Endothelial cell (in vitro differentiated cells): ENCODE data around the gene GPRIN1. TPM values are rescaled to one million over a fixed set of nuclear protein-coding genes. Genes with fewer than 3 reads are reported as not detected.

Experiments used
- DNase-seq: peaks from one replicate; pipeline ENCODE4 v3.0.0; 2021; ENCODE audit warnings: low spot score
- H3K27ac Mint-ChIP-seq: one replicate; pipeline ENCODE4 v1.8.0; 2021; ENCODE audit warnings: mixed read lengths, inconsistent platforms; ENCODE audit not compliant: unreplicated experiment
- H3K27me3 Mint-ChIP-seq: one replicate; pipeline ENCODE4 v1.8.0; 2021; ENCODE audit warnings: mild to moderate bottlenecking, moderate library complexity, mixed read lengths, inconsistent platforms; ENCODE audit not compliant: unreplicated experiment
- H3K36me3 Mint-ChIP-seq: one replicate; pipeline ENCODE4 v1.8.0; 2021; ENCODE audit warnings: mild to moderate bottlenecking, low read depth, mixed read lengths, inconsistent platforms; ENCODE audit not compliant: unreplicated experiment
- H3K4me1 Mint-ChIP-seq: one replicate; pipeline ENCODE4 v1.8.0; 2021; ENCODE audit warnings: mild to moderate bottlenecking, mixed read lengths, inconsistent platforms; ENCODE audit not compliant: unreplicated experiment
- H3K4me3 Mint-ChIP-seq: one replicate; pipeline ENCODE4 v1.8.0; 2021; ENCODE audit warnings: mild to moderate bottlenecking, mixed read lengths, inconsistent platforms; ENCODE audit not compliant: unreplicated experiment
- H3K9me3 Mint-ChIP-seq: one replicate; pipeline ENCODE4 v1.8.0; 2021; ENCODE audit warnings: mixed read lengths, inconsistent platforms; ENCODE audit not compliant: unreplicated experiment
- CTCF ChIP-seq: fragments of 200-600 bp; sonication (generic); IDR thresholded peaks from one replicate; pipeline ENCODE4 v1.5.0; 2021; ENCODE audit warnings: antibody characterized with exemption; ENCODE audit not compliant: unreplicated experiment
- total RNA-seq: library from RNA; stranded (reverse); fragmentation: NEBNext Ultra II Directional; extraction: Animal tissue kit (Norgen Biotek cat#: 25700); gene quantifications from one replicate; pipeline ENCODE4 v1.2.1, GENCODE V29; 2021; ENCODE audit not compliant: unreplicated experiment

The GPRIN1 gene
- total RNA-seq, 1 donor from 2014 or later = 3.9 TPM

- no peak overlapping the region for H3K27ac Mint-ChIP-seq
- no peak for DNase-seq
- H3K27me3 Mint-ChIP-seq = peaks cover 9% of the 10 kb centered on the region
- peaks cover 5% of the 10 kb centered on the region for H3K36me3 Mint-ChIP-seq
- H3K4me1 Mint-ChIP-seq = no peaks in the 10 kb centered on the region
- no peak overlapping the region for H3K4me3 Mint-ChIP-seq
- TF ChIP-seq CTCF = no peak
- no peaks in the 10 kb centered on the region for H3K9me3 Mint-ChIP-seq
Measured at GRCh38 chr5:176590035-176590717, 19.8 kb downstream of the GPRIN1 start.

- Mint-ChIP-seq H3K4me1 (no peaks in the 10 kb centered on the region), H3K27ac (no peak overlapping the region), H3K4me3 (peak overlapping the region; percentile 66), H3K9me3 (no peaks in the 10 kb centered on the region), H3K36me3 (peaks cover 5% of the 10 kb centered on the region), H3K27me3 (peaks cover 9% of the 10 kb centered on the region)
- no peak for TF ChIP-seq CTCF
- DNase-seq = no peak
Measured at GRCh38 chr5:176589039-176589769, 20.8 kb downstream of the GPRIN1 start.

GRCh38 chr5:176588297-176588696, 21.7 kb downstream of the GPRIN1 start:
- peak overlapping the region; percentile 12 for H3K4me3 Mint-ChIP-seq
- peaks cover 6% of the 10 kb centered on the region for H3K27me3 Mint-ChIP-seq
- TF ChIP-seq CTCF = no peak
- no peaks in the 10 kb centered on the region for H3K9me3 Mint-ChIP-seq
- peaks cover 5% of the 10 kb centered on the region for H3K36me3 Mint-ChIP-seq
- DNase-seq = no peak
- no peaks in the 10 kb centered on the region for H3K4me1 Mint-ChIP-seq
- H3K27ac Mint-ChIP-seq = peak overlapping the region; percentile 22

- DNase-seq = no peak
- peaks cover 5% of the 10 kb centered on the region for H3K36me3 Mint-ChIP-seq
- H3K4me1 Mint-ChIP-seq = no peaks in the 10 kb centered on the region
- no peaks in the 10 kb centered on the region for H3K9me3 Mint-ChIP-seq
- no peak overlapping the region for H3K27ac Mint-ChIP-seq
- no peak overlapping the region for H3K4me3 Mint-ChIP-seq
- peaks cover 6% of the 10 kb centered on the region for H3K27me3 Mint-ChIP-seq
- no peak for TF ChIP-seq CTCF
Measured at GRCh38 chr5:176587398-176587797, 22.6 kb downstream of the GPRIN1 start.

GRCh38 chr5:176583076-176583475, 26.9 kb downstream of the GPRIN1 start:
- no peak overlapping the region for H3K4me3 Mint-ChIP-seq
- H3K27me3 Mint-ChIP-seq = peaks cover 4% of the 10 kb centered on the region
- TF ChIP-seq CTCF = no peak
- H3K36me3 Mint-ChIP-seq = peaks cover 1% of the 10 kb centered on the region
- H3K27ac Mint-ChIP-seq = no peak overlapping the region
- H3K9me3 Mint-ChIP-seq = no peaks in the 10 kb centered on the region
- no peak for DNase-seq
- H3K4me1 Mint-ChIP-seq = no peaks in the 10 kb centered on the region
